GM11168 (cell line): ENCODE results near the gene PXDN.
"Not testable (repeated sequence)": the region's sequence is repeated elsewhere in the genome, so short reads cannot be mapped to it uniquely, and the experiment has no call there.

Experiments
- in situ Hi-C: fragments of 300-500 bp; cut with MboI; formaldehyde crosslinking; loops from one replicate; pipeline ENCODE4 v1.12.0; 2022; ENCODE audit warnings: low sequenced_read_pairs; ENCODE audit not compliant: unreplicated experiment

PXDN gene

GRCh38 chr2:1775511-1776035 lies 31.3 kb upstream of the PXDN start:
- in situ Hi-C loops = no loop called here

- in situ Hi-C loops = no loop called here
These were observed 30.6 kb upstream of the PXDN start for GRCh38 chr2:1774929-1775328.

GRCh38 chr2:1773883-1774282 lies 29.6 kb upstream of the PXDN start:
- in situ Hi-C loops = no loop called here

- in situ Hi-C loops = no loop called here
These were observed 28.4 kb upstream of the PXDN start for GRCh38 chr2:1772471-1773267.

GRCh38 chr2:1771626-1772280 lies 27.4 kb upstream of the PXDN start:
- in situ Hi-C loops = no loop called here

- in situ Hi-C loops = no loop called here
These were observed 26.5 kb upstream of the PXDN start for GRCh38 chr2:1770566-1771380.

GRCh38 chr2:1769703-1770422 lies 25.5 kb upstream of the PXDN start:
- in situ Hi-C loops = no loop called here

- in situ Hi-C loops = no loop called here
These were observed 23.8 kb upstream of the PXDN start for GRCh38 chr2:1767939-1768691.

- in situ Hi-C loops = no loop called here
These were observed 22.8 kb upstream of the PXDN start for GRCh38 chr2:1766851-1767811.

- in situ Hi-C loops = no loop called here
These were observed 22.1 kb upstream of the PXDN start for GRCh38 chr2:1766425-1766824.

- in situ Hi-C loops = not testable (repeated sequence)
These were observed 20.9 kb upstream of the PXDN start for GRCh38 chr2:1765201-1765600.

GRCh38 chr2:1759611-1759930 lies 15.3 kb upstream of the PXDN start:
- in situ Hi-C loops = no loop called here

GRCh38 chr2:1758774-1759610 lies 14.7 kb upstream of the PXDN start:
- in situ Hi-C loops = no loop called here

- in situ Hi-C loops = no loop called here
These were observed 13.9 kb upstream of the PXDN start for GRCh38 chr2:1758171-1758570.

GRCh38 chr2:1757567-1757966 lies 13.3 kb upstream of the PXDN start:
- in situ Hi-C loops = no loop called here

- in situ Hi-C loops = not testable (repeated sequence)
These were observed 12.8 kb upstream of the PXDN start for GRCh38 chr2:1757146-1757545.

- in situ Hi-C loops = no loop called here
These were observed 12.1 kb upstream of the PXDN start for GRCh38 chr2:1756456-1756855.
